Stimulated activated CD8-positive, alpha-beta memory T cell treated with anti-CD3 and anti-CD28 coated beads, Interleukin-15, amount 100 ng/mL, for 4 hours (primary cell): ENCODE results near the gene GNAS-AS1.
"Not testable (repeated sequence)": the region's sequence is repeated elsewhere in the genome, so short reads cannot be mapped to it uniquely, and the experiment has no call there.

Experiments
- DNase-seq, 2 donors: peaks; one replicate each; pipeline ENCODE4 v3.0.0-alpha.2; 2020; ENCODE audit warnings: low read depth in 2 of 2

The GNAS-AS1 gene

DNA sequence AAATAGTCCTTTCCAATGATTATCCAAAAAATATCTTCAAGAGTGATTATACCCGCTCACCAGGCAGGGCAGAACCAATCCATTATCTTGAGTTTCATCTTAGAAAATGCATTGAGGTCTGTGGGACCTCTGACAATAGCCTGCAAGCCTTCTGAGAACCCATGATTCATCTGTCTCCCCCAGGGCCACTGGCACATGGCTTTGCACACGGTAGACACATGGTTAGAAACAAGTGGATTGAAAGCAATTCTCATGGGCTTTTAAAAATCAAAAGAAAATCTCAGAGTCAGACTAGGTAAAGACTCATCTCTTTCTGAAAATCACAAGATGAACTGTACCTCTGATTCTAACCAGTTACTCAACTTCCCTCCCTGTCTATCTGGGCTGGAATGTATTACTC lies 15.5 kb downstream of the GNAS-AS1 start:
- no peak for DNase-seq

- DNase-seq: no peak
Observed at GRCh38 chr20:58833921-58834320, 16.8 kb downstream of the GNAS-AS1 start.

DNA sequence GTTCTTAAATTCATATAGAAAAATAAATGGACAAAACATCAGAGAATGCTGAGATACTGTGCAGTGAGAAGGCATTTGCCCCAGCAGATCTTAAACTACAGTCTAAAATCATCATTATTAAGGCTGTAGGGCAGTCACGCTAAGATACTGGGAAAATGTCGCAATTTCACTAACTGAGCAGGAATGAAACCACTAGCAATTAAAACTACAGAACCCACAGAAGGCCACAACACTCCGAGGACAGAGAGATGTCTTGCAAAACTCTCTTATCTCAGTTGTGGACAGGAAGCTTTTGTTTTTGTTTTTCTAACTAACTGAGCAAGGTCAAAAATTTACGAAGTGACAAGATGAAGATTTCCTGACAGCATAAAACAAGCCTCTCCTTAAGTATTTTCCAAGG lies 18.2 kb downstream of the GNAS-AS1 start:
- no peak for DNase-seq

GRCh38 chr20:58829531-58829941 lies 21.2 kb downstream of the GNAS-AS1 start:
- no peak for DNase-seq

GRCh38 chr20:58828804-58829203 lies 21.9 kb downstream of the GNAS-AS1 start:
- DNase-seq: not testable (repeated sequence)

DNA sequence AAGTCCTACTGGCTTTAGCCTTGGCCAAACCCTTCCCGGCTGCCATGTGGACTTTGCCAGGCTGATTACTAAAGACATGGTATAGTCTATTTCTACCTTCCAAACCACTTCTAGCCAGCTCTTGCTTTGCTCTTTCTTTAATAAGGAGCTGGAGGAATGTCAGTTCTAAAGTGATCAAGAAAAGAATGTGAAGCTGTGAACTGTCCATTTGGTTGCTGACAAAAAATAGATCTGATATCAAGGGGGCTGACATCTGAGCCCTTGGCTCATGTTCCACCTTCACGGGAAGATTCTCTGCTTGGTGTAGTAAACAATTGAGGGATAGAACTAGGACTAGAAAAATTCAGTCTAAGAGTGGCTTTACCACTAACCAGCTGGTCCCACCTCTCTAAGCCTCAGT lies 22.6 kb downstream of the GNAS-AS1 start:
- no peak for DNase-seq

GRCh38 chr20:58826271-58826670 lies 24.4 kb downstream of the GNAS-AS1 start:
- DNase-seq: no peak

- DNase-seq: no peak
Observed at GRCh38 chr20:58825450-58825849, 25.3 kb downstream of the GNAS-AS1 start.

- DNase-seq: no peak
Observed at GRCh38 chr20:58824843-58825242, 25.9 kb downstream of the GNAS-AS1 start.

DNA sequence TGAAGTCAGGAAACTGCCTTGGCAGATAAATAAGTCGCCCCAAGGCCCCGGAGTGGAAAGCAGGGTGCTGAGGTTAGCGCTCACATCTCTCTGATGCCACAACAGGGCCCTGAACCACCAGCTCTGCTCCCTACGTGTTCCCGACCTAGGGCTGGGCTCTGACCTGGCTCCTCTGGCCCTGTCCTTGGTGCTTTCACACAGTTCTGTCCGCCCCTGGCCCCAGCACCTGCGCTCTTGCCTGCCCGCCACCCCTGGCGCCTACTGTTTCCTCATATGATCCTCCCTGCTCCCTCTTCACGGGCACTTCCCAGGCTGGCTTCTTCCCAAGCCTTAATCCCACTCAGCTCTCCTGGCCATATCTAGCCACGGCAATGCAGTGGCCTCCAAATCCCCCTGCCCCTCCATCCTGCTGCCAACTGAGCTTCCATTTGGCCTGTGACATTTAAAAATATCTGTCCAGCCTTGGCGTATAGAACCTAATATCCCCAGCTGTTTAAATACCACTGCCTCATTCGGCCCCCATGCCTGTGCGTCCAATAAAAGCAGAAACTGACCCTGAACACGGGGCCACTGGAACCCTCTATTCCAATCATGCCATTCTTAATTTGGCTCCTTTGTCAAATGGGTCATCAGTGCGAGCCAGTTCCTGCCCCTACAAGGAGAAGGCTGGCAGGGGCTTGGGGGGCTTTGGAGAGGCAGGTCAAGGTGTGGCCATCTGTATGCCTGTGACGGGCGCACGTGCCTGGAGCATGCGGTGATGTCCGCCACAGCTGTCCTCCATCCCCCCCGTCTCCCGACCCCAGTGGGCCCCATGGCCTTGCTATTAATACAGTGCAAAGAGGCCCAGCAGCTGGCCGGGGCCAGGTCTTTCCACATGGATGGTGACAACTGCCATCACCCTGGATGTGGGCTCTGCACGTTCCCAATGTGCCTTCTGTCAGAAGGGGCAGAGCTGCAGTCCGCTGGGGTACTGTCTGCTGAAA lies 27.7 kb downstream of the GNAS-AS1 start:
- DNase-seq: no peak

GRCh38 chr20:58822149-58822548 lies 28.6 kb downstream of the GNAS-AS1 start:
- no peak for DNase-seq

DNA sequence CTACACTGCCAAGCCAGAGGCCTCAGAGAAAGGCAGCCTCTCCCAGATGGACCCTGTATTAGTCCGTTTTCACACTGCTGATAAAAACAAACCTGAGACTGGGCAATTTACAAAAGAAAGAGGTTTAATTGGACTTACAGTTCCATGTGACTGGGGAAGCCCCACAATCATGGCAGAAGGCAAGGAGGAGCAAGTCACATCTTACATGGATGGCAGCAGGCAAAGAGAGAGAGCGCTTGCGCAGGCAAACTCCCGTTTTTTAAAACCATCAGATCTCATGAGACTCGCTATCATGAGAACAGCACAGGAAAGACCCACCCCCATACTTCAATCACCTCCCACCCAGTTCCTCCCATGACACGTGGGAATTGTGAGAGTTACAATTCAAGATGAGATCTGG lies 30.2 kb downstream of the GNAS-AS1 start:
- not testable (repeated sequence) for DNase-seq

GRCh38 chr20:58819921-58820320 lies 30.8 kb downstream of the GNAS-AS1 start:
- DNase-seq: no peak

GRCh38 chr20:58818586-58819285 lies 32.0 kb downstream of the GNAS-AS1 start:
- DNase-seq: no peak

- no peak for DNase-seq
Observed at GRCh38 chr20:58817748-58818147, 33.0 kb downstream of the GNAS-AS1 start.

GRCh38 chr20:58816957-58817651 lies 33.6 kb downstream of the GNAS-AS1 start:
- DNase-seq: no peak

- no peak for DNase-seq
Observed at GRCh38 chr20:58816051-58816450, 34.7 kb downstream of the GNAS-AS1 start.

- no peak for DNase-seq
Observed at GRCh38 chr20:58815448-58815847, 35.3 kb downstream of the GNAS-AS1 start.

DNA sequence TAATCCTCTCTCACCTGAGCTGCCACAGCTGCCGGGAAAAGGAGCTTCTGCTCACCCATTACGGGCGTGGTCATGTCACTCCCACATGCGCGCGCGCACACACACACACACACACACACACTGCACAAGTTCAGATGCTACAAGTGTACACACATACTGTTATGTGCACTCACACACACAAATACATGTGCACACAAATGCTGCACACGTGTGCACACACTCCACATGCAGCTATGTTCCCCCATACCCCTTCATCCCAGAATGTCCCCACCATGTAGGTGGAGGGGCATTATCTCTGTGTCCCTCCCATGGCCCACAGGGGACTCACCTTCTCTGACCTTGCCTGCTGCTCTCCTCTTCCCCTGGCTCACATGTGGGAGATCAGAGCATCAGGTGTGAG lies 37.3 kb downstream of the GNAS-AS1 start:
- DNase-seq: no peak

- no peak for DNase-seq
Observed at GRCh38 chr20:58811334-58811733, 39.4 kb downstream of the GNAS-AS1 start.

DNA sequence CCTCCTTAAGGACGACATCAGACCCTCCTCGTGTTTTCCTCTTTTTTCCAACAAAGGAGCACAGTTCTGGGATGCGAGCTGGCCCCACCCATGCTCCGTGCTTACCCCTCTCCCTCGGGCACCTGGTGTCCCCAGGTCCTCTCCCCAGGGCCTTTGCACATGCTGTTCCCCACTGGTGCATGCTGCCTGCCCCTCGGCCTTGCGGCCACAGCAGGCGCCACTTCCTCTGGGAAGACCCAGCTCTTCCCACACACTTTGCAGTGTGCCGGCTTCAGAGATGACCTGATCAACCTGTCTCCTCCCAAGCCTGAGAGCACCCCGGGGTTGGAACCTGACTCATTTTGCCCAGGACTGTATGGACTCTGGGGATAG lies 39.8 kb downstream of the GNAS-AS1 start:
- no peak for DNase-seq

- DNase-seq: no peak
Observed at GRCh38 chr20:58810116-58810878, 40.4 kb downstream of the GNAS-AS1 start.
